HG03039 (cell line): ENCODE results near the gene RALGAPA2.

Source experiments
- ATAC-seq: cut with Tn5 transposase; IDR thresholded peaks from one replicate; pipeline ENCODE4 v1.9.1; 2021; ENCODE audit warnings: mild to moderate bottlenecking, moderate library complexity; ENCODE audit not compliant: unreplicated experiment

The RALGAPA2 gene

GRCh38 chr20:20375862-20376261, 336.6 kb downstream of the RALGAPA2 start:
- ATAC-seq, result no peak

- no peak for ATAC-seq
Observed at GRCh38 chr20:20373091-20373571, 339.3 kb downstream of the RALGAPA2 start.

DNA sequence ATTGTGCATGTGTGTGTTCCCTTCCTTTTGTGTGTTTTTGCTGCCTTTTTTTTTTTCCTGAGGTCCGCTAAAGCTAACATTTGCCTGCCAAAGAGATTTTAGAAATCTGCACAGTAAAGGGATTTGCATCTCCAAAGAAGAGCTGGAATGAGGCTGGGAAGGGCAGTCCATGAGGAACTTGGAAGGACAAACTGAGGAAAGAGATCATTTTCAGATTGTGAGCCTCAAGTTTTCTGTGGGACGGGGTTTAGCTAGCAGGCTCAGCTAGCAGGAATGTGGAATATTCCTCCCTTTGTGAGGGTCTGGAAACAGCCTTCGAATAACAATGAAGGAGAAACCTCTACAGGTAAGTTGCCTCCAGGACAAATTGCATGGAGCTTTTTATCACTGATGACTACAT, 340.8 kb downstream of the RALGAPA2 start:
- ATAC-seq, result no peak

- ATAC-seq, result no peak
Observed at GRCh38 chr20:20371083-20371482, 341.4 kb downstream of the RALGAPA2 start.

- no peak for ATAC-seq
Observed at GRCh38 chr20:20370094-20370575, 342.3 kb downstream of the RALGAPA2 start.

- no peak for ATAC-seq
Observed at GRCh38 chr20:20369250-20370093, 343.0 kb downstream of the RALGAPA2 start.

- ATAC-seq, result no peak
Observed at GRCh38 chr20:20368418-20369249, 343.8 kb downstream of the RALGAPA2 start.

DNA sequence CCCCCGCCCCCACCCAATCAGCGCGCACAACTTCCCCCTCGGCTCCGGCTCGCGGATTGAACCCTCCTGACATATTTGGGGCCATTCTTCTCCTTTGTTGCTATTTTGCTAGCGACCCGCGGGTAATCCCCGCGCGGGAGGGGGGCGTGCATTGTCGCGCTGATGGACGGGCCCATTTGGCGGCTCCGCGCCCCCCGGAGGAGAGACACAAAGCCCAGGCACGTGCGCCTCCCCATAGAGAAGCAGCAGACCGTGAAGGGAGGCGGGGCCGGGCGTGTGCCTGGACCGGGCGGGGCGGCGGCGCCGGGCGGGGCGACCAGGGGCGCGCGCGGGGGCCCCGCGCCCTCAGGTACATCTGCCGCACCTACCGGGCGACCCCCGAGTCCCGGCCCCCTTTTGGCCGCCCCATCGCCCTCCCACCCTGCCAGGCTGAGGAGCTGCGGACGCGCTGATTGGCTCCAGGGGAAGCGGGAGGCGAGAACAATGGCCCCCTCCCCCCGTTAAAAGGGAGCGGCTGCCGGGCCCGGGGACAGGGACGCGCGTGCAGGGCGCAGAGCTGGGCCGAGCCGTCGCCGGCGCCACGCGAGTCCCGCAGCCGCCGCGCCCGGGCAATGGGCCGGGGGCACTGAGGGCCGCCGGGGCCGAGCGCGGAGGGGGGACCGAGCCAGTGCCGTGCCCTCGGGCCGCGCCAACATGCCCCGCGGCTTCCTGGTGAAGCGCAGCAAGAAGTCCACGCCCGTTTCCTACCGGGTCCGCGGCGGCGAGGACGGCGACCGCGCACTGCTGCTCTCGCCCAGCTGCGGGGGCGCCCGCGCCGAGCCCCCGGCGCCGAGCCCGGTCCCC, 344.6 kb downstream of the RALGAPA2 start, which contains the start of gene INSM1:
INSM1 (plus strand) TSS at position 530 of the 843 bp plus-strand sequence; CDS start at position 694, 164 bp downstream.
- ATAC-seq, result no peak

GRCh38 chr20:20366876-20367574, 345.4 kb downstream of the RALGAPA2 start:
- ATAC-seq, result no peak

- ATAC-seq, result no peak
Observed at GRCh38 chr20:20366551-20366875, 345.9 kb downstream of the RALGAPA2 start.

DNA sequence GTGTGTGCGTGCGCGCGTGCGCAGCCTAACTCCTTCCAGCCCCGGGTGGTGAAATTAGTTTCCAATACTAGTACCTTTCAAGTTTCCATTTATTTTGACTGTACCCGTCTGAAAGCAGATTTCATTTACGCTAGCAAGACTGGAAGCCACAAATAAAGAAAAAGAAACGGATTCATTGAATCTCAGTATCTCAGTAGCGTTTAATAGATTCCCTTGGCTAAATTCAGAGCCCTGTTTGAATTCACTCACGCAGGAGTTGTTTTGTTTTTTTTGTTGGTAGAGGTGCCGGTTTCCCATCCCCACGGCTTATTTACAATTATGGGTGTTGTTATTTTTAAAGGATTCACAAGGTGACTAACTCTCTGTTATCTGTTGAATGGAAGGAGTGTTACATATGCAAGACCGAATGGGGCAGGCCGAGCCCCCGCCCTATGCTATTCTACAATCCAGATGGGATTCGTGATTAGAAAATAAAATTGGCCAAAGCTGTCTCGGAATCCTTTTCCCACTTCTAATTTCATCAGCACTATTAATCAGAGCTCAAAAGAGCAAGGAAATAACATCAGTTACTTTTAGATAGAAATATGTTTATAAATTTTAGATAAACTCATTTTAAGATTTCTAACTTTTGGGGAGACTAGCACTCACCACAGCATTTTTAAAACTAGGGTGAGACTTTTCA, 346.8 kb downstream of the RALGAPA2 start:
- no peak for ATAC-seq

DNA sequence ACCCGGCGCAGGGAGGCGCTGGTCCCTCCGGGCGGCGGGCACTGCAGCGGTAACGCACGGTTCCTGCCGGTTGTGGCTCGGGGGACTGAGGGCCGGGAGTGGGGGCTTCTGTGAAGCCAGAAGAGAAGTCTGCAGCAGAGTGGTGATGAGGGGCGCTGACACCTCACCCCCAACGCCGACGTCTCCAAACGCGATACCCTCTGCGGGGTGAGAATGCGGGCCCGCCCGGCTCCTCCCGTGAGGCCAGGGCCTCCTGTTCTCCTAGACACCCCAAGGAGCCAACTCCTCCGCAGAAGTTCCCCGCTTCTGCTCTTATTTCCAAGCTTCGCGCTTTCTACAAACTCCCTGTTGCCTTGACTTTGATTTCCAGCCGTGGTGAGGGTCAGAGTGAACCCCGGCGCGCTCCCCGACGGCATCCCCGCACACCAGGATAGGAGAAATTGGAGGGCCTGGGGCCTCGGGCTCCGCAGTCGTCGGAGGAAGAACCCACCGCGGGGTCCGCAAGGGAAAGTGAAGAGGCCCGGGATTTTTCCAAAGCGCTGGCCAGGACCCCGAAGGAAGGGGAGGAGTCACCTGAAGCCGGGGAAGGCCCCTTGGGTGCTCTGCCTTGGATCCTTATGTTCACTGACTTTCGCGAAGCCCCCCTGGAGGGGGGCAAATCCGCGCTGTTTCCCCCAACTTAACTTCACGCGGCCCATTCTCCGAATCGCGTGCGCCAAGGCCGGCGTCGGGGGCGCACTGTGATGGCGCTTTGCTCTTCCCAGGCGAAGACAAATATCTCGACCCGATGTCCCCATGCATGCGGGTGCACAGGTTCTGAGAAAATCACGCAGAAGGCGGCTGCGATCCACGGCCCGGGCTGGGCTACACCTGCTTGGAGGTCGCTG, 347.6 kb downstream of the RALGAPA2 start:
- no peak for ATAC-seq

DNA sequence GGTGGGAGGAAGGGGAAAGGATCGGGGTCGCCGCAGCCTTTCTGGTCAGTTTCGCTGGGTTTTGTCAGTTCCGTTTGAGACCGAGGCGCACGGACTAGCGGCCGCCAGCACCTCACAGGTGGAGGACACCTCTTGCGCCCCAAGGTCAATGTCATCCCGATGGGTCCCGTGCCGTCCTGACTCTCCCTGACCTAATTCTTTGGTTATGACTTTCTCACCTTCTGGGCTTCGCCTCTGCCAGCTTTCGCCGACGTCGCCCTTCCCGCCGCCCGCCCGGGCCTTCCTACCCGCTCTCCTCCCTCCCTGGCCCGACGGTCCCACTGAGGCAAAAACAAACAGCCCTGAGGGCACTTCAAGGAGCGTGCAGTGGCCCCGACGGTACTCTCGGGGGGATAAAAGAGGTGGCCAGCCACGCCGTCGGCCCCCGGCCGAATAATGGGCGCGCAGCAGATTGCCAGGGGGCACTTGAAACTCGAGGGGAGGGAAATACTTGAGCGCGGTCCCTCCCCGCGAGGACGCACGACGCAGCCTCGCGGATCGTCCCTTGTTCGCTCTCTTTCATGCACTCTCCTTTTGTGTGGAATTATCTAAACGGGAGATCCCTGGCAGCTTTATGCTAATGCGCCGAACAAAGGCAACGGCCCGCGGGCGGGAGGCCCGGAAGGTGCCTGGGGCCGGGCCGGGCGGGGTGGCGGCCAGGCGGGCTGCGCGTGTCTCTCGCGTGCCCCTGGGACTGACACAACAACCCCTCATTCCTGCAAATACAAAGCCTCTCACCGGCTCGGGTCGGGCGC, 348.4 kb downstream of the RALGAPA2 start:
- no peak for ATAC-seq

DNA sequence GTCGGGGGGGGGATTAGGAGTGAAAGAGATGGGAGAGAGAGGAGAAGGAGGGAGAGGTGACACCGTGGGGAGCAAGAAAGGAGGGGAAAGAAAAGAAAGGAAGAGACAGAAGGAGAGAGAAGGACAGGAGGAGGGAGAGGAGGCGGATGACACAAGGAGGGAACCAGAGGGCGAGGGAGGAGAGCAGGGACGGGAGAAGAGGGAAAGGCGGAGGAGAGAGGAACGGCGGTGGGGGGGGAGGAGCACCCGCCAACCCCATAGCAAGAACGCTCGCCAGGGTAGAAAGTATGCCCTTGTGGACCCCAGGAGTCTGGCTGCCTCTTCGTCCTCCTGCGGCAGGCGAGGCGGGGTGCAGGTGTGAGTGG, 349.0 kb downstream of the RALGAPA2 start:
- ATAC-seq, result no peak

GRCh38 chr20:20362774-20363433, 349.5 kb downstream of the RALGAPA2 start:
- ATAC-seq, result no peak

GRCh38 chr20:20360464-20360863, 352.0 kb downstream of the RALGAPA2 start:
- ATAC-seq, result peak; percentile 58

DNA sequence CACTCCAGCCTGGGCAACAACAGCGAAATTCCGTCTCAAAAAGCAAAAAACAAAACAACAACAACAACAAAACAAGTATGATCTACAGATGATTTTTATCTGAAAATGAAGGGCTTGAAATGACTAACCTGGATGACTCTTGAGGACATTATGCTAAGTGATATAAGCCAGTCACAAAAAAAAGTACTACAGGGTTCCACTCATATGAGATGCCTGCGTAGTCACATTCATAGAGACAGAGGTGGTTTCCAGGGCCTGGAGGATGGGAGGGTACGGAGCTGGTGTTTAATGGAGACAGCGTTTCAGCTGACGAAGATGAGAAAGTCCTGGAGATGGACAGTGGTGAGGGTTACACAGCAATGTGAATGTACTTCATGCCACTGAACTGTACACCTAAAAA, 352.8 kb downstream of the RALGAPA2 start:
- ATAC-seq, result no peak
